Measurements from ENCODE around the gene NCOA3. TPM values are rescaled to one million over a fixed set of nuclear protein-coding genes. Genes with fewer than 3 reads are reported as not detected.

The NCOA3 gene
- total RNA-seq, 1 experiment from 2014 or later, result 25.9 TPM

DNA sequence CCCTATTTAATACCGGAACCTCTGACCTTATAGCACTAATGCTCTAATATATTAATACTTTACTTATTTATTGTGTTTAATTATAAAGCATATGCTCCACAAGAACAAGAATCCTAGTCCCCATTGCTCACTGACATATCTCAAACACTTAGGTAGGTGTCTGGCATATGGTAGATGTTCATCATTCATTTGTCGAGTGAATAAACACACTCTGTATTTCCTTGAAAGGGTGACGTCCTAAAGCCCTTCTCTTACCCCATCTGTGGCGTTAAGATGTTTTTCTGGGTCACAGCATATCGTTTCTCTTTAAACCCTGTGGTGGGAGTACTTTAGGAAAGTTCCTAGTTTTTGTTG is 45.3 kb downstream of the NCOA3 start:
- POLR2A ChIA-PET, result no interaction called here
- Histone ChIP-seq H3K4me3 (replicated peaks in 1 of 2; ENCODE audit: low read depth in 1 of 2, low read length in 2 of 2) (no peak overlapping the region), H3K27me3 (ENCODE audit: insufficient read depth, low read length) (no peaks in the 10 kb centered on the region), H3K79me2 (ENCODE audit: insufficient read depth, low read length) (peaks cover 47% of the 10 kb centered on the region), H3K27ac (ENCODE audit: low read depth, low read length) (no peak overlapping the region), H3K9ac (ENCODE audit: low read length) (no peak overlapping the region), H4K20me1 (ENCODE audit: insufficient read depth) (no peaks in the 10 kb centered on the region), H3K36me3 (ENCODE audit: control insufficient read depth in 1 of 2, insufficient read depth in 2 of 2, low read length in 2 of 2) (no peaks in the 10 kb centered on the region), H3K9me3 (ENCODE audit: control insufficient read depth in 1 of 2, insufficient read depth in 1 of 2, low read depth in 1 of 2, low read length in 2 of 2) (no peaks in the 10 kb centered on the region), H2AFZ (ENCODE audit: low read depth, low read length, poor library complexity, severe bottlenecking) (no peak overlapping the region), H3K4me2 (ENCODE audit: low read length) (no peak overlapping the region), H3K4me1 (ENCODE audit: control insufficient read depth in 1 of 2, insufficient read depth in 2 of 2, low read length in 2 of 2) (peaks cover 23 to 39% of the 10 kb centered on the region in 2 experiments), H3K9me2 (ENCODE audit: insufficient read depth) (no peaks in the 10 kb centered on the region)
- no TSS peak for BruUV-seq (replicated peaks)
- intact Hi-C loops (cut with micrococcal nuclease), result no loop called here
- CTCF ChIA-PET, result no interaction called here
- DNase-seq (ENCODE audit: low read depth, low spot score) (no peak), ATAC-seq (no peak)
- TF ChIP-seq ZNF274 (IDR thresholded peaks at IDR 0.05; ENCODE audit: low read depth, low read length), result no peak
- TF ChIP-seq, protein P1, sequence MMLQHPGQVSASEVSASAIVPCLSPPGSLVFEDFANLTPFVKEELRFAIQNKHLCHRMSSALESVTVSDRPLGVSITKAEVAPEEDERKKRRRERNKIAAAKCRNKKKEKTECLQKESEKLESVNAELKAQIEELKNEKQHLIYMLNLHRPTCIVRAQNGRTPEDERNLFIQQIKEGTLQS (IDR thresholded peaks at IDR 0.05), result no peak
- RAD21 ChIA-PET (ENCODE audit: low non-redundant PET in 1 of 2, low total read pairs in 2 of 2, uncharacterized antibody in 2 of 2, unreplicated experiment in 2 of 2), result no interaction called here

DNA sequence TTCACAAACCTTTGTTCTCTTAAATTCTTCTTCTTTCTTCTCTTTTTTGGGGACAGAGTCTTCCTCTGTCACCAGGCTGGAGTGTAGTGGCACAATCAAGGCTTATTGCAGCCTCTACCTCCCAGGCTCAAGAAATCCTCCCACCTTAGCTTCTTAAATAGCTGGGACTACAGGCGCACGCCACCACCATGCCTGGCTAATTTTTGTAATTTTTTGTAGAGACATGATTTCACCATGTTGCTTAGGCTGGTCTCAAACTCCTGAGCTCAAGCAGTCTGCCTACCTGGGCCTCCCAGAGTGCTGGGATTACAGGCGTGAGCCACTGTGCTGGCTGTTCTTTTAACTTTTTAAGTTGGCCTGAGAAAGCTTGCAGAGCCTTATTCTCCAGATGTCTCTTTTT is 48.0 kb downstream of the NCOA3 start:
- Histone ChIP-seq H3K4me3 (replicated peaks in 1 of 2; ENCODE audit: low read depth in 1 of 2, low read length in 2 of 2) (no peak overlapping the region), H3K9me2 (ENCODE audit: insufficient read depth) (no peaks in the 10 kb centered on the region), H3K9me3 (ENCODE audit: control insufficient read depth in 1 of 2, insufficient read depth in 1 of 2, low read depth in 1 of 2, low read length in 2 of 2) (no peaks in the 10 kb centered on the region), H3K9ac (ENCODE audit: low read length) (no peak overlapping the region), H3K79me2 (ENCODE audit: insufficient read depth, low read length) (peaks cover 36% of the 10 kb centered on the region), H3K4me1 (ENCODE audit: control insufficient read depth in 1 of 2, insufficient read depth in 2 of 2, low read length in 2 of 2) (peaks cover 10 to 17% of the 10 kb centered on the region in 2 experiments), H2AFZ (ENCODE audit: low read depth, low read length, poor library complexity, severe bottlenecking) (no peak overlapping the region), H3K36me3 (ENCODE audit: control insufficient read depth in 1 of 2, insufficient read depth in 2 of 2, low read length in 2 of 2) (no peaks in the 10 kb centered on the region), H4K20me1 (ENCODE audit: insufficient read depth) (no peaks in the 10 kb centered on the region), H3K27ac (ENCODE audit: low read depth, low read length) (no peak overlapping the region), H3K4me2 (ENCODE audit: low read length) (no peak overlapping the region), H3K27me3 (ENCODE audit: insufficient read depth, low read length) (no peaks in the 10 kb centered on the region)
- no peak for DNase-seq (ENCODE audit: low read depth, low spot score)
- BruUV-seq (replicated peaks), result no TSS peak
- no peak for ATAC-seq
- CTCF ChIA-PET, result no interaction called here
- POLR2A ChIA-PET, result no interaction called here
- RAD21 ChIA-PET (ENCODE audit: low non-redundant PET in 1 of 2, low total read pairs in 2 of 2, uncharacterized antibody in 2 of 2, unreplicated experiment in 2 of 2), result no interaction called here
- TF ChIP-seq, protein P2, sequence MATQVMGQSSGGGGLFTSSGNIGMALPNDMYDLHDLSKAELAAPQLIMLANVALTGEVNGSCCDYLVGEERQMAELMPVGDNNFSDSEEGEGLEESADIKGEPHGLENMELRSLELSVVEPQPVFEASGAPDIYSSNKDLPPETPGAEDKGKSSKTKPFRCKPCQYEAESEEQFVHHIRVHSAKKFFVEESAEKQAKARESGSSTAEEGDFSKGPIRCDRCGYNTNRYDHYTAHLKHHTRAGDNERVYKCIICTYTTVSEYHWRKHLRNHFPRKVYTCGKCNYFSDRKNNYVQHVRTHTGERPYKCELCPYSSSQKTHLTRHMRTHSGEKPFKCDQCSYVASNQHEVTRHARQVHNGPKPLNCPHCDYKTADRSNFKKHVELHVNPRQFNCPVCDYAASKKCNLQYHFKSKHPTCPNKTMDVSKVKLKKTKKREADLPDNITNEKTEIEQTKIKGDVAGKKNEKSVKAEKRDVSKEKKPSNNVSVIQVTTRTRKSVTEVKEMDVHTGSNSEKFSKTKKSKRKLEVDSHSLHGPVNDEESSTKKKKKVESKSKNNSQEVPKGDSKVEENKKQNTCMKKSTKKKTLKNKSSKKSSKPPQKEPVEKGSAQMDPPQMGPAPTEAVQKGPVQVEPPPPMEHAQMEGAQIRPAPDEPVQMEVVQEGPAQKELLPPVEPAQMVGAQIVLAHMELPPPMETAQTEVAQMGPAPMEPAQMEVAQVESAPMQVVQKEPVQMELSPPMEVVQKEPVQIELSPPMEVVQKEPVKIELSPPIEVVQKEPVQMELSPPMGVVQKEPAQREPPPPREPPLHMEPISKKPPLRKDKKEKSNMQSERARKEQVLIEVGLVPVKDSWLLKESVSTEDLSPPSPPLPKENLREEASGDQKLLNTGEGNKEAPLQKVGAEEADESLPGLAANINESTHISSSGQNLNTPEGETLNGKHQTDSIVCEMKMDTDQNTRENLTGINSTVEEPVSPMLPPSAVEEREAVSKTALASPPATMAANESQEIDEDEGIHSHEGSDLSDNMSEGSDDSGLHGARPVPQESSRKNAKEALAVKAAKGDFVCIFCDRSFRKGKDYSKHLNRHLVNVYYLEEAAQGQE (IDR thresholded peaks at IDR 0.05; ENCODE audit: low read depth), result no peak
- no peak for TF ChIP-seq FOSL1 (IDR thresholded peaks at IDR 0.05; ENCODE audit: low read depth)
- TF ChIP-seq, protein P3, sequence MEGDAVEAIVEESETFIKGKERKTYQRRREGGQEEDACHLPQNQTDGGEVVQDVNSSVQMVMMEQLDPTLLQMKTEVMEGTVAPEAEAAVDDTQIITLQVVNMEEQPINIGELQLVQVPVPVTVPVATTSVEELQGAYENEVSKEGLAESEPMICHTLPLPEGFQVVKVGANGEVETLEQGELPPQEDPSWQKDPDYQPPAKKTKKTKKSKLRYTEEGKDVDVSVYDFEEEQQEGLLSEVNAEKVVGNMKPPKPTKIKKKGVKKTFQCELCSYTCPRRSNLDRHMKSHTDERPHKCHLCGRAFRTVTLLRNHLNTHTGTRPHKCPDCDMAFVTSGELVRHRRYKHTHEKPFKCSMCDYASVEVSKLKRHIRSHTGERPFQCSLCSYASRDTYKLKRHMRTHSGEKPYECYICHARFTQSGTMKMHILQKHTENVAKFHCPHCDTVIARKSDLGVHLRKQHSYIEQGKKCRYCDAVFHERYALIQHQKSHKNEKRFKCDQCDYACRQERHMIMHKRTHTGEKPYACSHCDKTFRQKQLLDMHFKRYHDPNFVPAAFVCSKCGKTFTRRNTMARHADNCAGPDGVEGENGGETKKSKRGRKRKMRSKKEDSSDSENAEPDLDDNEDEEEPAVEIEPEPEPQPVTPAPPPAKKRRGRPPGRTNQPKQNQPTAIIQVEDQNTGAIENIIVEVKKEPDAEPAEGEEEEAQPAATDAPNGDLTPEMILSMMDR (IDR thresholded peaks at IDR 0.05 in 2 of 3, conservative IDR thresholded peaks at IDR 0.05 in 1 of 3; ENCODE audit: borderline replicate concordance in 1 of 3, insufficient read depth in 1 of 3, low read depth in 2 of 3, low read length in 2 of 3), result no peak
- TF ChIP-seq TCF7L2 (IDR thresholded peaks at IDR 0.05; ENCODE audit: borderline replicate concordance, extremely low read depth, insufficient read depth, insufficient read length), result no peak
- TF ChIP-seq, protein P4, sequence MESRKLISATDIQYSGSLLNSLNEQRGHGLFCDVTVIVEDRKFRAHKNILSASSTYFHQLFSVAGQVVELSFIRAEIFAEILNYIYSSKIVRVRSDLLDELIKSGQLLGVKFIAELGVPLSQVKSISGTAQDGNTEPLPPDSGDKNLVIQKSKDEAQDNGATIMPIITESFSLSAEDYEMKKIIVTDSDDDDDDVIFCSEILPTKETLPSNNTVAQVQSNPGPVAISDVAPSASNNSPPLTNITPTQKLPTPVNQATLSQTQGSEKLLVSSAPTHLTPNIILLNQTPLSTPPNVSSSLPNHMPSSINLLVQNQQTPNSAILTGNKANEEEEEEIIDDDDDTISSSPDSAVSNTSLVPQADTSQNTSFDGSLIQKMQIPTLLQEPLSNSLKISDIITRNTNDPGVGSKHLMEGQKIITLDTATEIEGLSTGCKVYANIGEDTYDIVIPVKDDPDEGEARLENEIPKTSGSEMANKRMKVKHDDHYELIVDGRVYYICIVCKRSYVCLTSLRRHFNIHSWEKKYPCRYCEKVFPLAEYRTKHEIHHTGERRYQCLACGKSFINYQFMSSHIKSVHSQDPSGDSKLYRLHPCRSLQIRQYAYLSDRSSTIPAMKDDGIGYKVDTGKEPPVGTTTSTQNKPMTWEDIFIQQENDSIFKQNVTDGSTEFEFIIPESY (IDR thresholded peaks at IDR 0.05; ENCODE audit: extremely low read depth, insufficient replicate concordance, low read length), result no peak
- TF ChIP-seq, protein P5, sequence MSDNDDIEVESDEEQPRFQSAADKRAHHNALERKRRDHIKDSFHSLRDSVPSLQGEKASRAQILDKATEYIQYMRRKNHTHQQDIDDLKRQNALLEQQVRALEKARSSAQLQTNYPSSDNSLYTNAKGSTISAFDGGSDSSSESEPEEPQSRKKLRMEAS (IDR thresholded peaks at IDR 0.05), result no peak
- no peak for TF ChIP-seq RAD21 (IDR thresholded peaks at IDR 0.05; ENCODE audit: low read depth)
- no peak for TF ChIP-seq ZNF274 (IDR thresholded peaks at IDR 0.05; ENCODE audit: low read depth, low read length)
- no peak for TF ChIP-seq CBX3 (IDR thresholded peaks at IDR 0.05; ENCODE audit: low read depth)
- TF ChIP-seq JUND (IDR thresholded peaks at IDR 0.05), result no peak
- TF ChIP-seq EGR1 (IDR thresholded peaks at IDR 0.05; ENCODE audit: low read depth), result no peak
- no peak for TF ChIP-seq CEBPB (IDR thresholded peaks at IDR 0.05; ENCODE audit: low read depth)
- intact Hi-C loops (cut with micrococcal nuclease), result no loop called here

All from HCT116 (cell line).